Osteoblast (primary cell): Measurements from ENCODE around the gene NDUFS5. TPM values are rescaled to one million over a fixed set of nuclear protein-coding genes. Genes with fewer than 3 reads are reported as not detected.
A peak's percentile ranks its signal among the peaks of the same experiment; 100 is the strongest.

Source experiments
- DNase-seq: peaks from one replicate; pipeline ENCODE4 v3.0.0; 2011; ENCODE audit warnings: low spot score, mixed read lengths; ENCODE audit not compliant: insufficient read length; ENCODE audit errors: missing footprints
- H2AFZ ChIP-seq: 2 replicates; pipeline ENCODE4 v1.6.0; 2011; ENCODE audit warnings: mild to moderate bottlenecking, low read length
- H3K27ac ChIP-seq: 2 replicates; pipeline ENCODE4 v1.5.1; 2011; ENCODE audit warnings: mild to moderate bottlenecking, low read depth, low read length, moderate library complexity
- H3K27me3 ChIP-seq: 2 replicates; pipeline ENCODE4 v1.6.0; 2012; ENCODE audit warnings: mild to moderate bottlenecking, control low read depth, inconsistent platforms, low read length, moderate library complexity; ENCODE audit not compliant: insufficient read depth
- H3K36me3 ChIP-seq: 2 replicates; pipeline ENCODE4 v1.5.1; 2011; ENCODE audit warnings: mild to moderate bottlenecking, low read length, control low read depth, moderate library complexity; ENCODE audit not compliant: insufficient read depth
- H3K4me1 ChIP-seq: 2 replicates; pipeline ENCODE4 v1.5.1; 2011; ENCODE audit warnings: mild to moderate bottlenecking, low read length, control low read depth, moderate library complexity; ENCODE audit not compliant: insufficient read depth
- H3K4me2 ChIP-seq: 2 replicates; pipeline ENCODE4 v1.6.0; 2011; ENCODE audit warnings: mild to moderate bottlenecking, low read length; ENCODE audit not compliant: insufficient read depth
- H3K4me3 ChIP-seq: fragments of 200-600 bp; sonication (generic); 3 replicates; pipeline ENCODE4 v1.5.1; 2012; ENCODE audit warnings: mild to moderate bottlenecking, low read length, inconsistent platforms; ENCODE audit not compliant: insufficient read depth
- H3K79me2 ChIP-seq: 2 replicates; pipeline ENCODE4 v1.6.0; 2012; ENCODE audit warnings: mild to moderate bottlenecking, low read length, control low read depth, inconsistent platforms; ENCODE audit not compliant: insufficient read depth
- H3K9me3 ChIP-seq: 2 replicates; pipeline ENCODE4 v1.5.1; 2011; ENCODE audit warnings: low read depth, low read length, control low read depth
- H4K20me1 ChIP-seq: 2 replicates; pipeline ENCODE4 v1.6.0; 2012; ENCODE audit warnings: mild to moderate bottlenecking, low read length, control low read depth; ENCODE audit not compliant: insufficient read depth
- total RNA-seq: library from RNA; depleted of rRNA; stranded (reverse); fragments of >200 nt; gene quantifications from 2 replicates; pipeline ENCODE4 v1.2.3, GENCODE V29; 2012
- TF ChIP-seq, protein P1 (sequence below): IDR thresholded peaks from 2 replicates; pipeline ENCODE4 v1.5.1; 2011; ENCODE audit warnings: mild to moderate bottlenecking, low read depth, low read length, moderate library complexity; ENCODE audit errors: extremely low read depth

Gene NDUFS5
- total RNA-seq, 1 donor, result 240 TPM

DNA sequence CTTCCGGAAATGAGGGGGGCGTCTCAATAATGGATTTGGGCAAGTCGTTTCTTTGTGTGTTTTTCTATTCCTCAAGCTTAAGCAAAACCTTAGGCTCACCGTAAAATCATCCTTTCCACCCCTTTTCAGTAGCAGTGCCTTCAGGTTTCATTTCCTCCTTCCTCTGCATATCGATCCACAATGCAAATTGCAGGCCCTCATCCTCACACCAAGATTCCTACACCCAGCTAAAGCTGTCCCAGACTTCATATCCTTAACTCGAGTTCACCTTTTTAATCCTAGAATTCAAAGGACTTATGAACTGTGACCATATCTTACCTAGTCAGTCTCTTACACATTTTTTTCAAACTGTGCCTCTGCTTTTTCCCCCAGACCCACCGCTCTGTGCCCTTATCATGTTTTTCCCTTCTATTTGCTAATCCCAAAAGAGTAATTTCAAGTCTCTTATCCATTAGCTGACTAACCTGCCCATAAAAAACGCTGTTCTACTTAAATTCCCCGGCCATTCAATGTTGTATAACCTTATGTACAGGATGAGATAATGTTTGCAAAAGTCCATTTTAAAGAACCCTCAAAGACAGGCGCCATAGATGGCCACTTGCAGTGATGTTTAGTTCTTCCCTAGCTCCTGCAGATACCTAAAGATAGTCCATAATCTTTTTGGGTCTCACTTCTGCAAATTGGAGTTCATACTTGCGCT, 33.6 kb upstream of the NDUFS5 start:
- DNase-seq, result no peak
- Histone ChIP-seq H3K9me3 (no peaks in the 10 kb centered on the region), H3K27ac (peak overlapping the region; percentile 40), H3K4me3 (peak overlapping the region; percentile 73), H3K4me2 (peak overlapping the region; percentile 93), H4K20me1 (peaks cover 49% of the 10 kb centered on the region), H3K4me1 (peaks cover 43% of the 10 kb centered on the region), H3K27me3 (no peaks in the 10 kb centered on the region), H3K36me3 (peaks cover 25% of the 10 kb centered on the region), H3K79me2 (peaks cover 68% of the 10 kb centered on the region), H2AFZ (no peak overlapping the region)
- TF ChIP-seq, protein P1, sequence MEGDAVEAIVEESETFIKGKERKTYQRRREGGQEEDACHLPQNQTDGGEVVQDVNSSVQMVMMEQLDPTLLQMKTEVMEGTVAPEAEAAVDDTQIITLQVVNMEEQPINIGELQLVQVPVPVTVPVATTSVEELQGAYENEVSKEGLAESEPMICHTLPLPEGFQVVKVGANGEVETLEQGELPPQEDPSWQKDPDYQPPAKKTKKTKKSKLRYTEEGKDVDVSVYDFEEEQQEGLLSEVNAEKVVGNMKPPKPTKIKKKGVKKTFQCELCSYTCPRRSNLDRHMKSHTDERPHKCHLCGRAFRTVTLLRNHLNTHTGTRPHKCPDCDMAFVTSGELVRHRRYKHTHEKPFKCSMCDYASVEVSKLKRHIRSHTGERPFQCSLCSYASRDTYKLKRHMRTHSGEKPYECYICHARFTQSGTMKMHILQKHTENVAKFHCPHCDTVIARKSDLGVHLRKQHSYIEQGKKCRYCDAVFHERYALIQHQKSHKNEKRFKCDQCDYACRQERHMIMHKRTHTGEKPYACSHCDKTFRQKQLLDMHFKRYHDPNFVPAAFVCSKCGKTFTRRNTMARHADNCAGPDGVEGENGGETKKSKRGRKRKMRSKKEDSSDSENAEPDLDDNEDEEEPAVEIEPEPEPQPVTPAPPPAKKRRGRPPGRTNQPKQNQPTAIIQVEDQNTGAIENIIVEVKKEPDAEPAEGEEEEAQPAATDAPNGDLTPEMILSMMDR, result no peak

DNA sequence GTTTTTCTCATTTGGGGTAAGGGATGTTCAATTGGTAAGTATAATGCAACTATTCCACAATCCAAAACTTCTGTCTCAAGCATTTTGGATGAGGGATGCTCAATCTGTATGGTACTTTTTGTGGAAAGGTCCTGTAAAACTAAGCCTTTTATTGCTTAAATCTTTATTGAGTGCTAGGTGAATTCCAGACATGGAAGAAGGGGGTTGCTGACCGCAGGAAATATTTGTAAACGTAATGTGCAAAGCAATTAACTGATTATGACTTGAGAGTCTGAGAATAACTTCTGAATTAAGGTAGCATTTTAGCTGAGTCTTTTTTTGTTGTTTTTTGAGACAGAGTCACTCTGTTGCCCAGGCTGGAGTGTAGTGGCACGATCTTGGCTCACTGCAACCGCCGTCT, 32.0 kb upstream of the NDUFS5 start:
- H2AFZ ChIP-seq, result no peak overlapping the region
- H3K36me3 ChIP-seq, result peaks cover 38% of the 10 kb centered on the region
- H3K79me2 ChIP-seq, result peaks cover 84% of the 10 kb centered on the region
- H3K27ac ChIP-seq, result no peak overlapping the region
- peak overlapping the region; percentile 33 for H3K4me2 ChIP-seq
- H3K4me3 ChIP-seq, result no peak overlapping the region
- H3K4me1 ChIP-seq, result peaks cover 35% of the 10 kb centered on the region
- H3K27me3 ChIP-seq, result no peaks in the 10 kb centered on the region
- H4K20me1 ChIP-seq, result peaks cover 65% of the 10 kb centered on the region
- H3K9me3 ChIP-seq, result no peaks in the 10 kb centered on the region
- TF ChIP-seq, protein P1, result no peak
- no peak for DNase-seq

DNA sequence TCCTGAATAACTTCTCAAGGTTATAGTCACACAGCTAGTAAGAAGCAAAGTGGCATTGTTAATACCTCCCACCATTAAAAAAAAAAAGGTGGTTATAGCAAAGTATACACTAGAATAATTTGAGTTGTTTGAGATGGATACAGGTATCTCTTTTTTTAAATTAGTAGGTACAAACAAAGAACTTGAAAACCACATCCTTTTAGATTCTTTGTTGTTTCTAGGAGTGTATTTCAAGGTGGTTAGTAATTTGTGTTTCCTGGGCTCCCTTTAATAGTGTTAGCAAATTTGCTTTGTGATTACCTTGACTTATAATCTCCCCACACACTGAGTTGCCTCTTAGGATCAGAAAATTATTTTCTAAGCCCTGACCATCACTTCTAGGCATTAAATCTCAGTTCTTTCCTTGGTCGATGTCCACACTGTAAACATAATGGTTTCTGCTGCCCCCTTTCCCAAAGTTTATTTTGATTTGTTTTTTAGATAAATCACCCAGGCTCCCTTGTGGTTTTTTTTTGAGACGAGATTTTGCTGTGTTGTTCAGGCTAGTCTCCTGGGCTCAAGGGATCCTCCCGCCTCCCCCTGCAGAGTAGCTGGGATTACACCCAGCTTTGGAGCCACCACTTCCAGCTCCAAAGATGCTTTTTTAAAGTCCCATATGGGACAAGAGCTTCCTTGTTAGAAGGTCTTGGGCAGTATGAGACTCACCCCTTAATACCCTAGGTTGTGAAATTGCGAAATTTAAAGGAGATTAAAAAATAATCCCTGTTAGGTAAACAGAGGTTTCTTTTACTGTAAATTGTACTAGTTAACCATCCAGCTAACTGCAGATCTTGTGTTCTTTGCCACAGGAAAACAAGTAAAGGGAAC, 28.9 kb upstream of the NDUFS5 start:
- peaks cover 68% of the 10 kb centered on the region for H4K20me1 ChIP-seq
- no peaks in the 10 kb centered on the region for H3K9me3 ChIP-seq
- H3K27ac ChIP-seq, result peak overlapping the region; percentile 50
- H3K27me3 ChIP-seq, result no peaks in the 10 kb centered on the region
- H3K4me1 ChIP-seq, result peaks cover 26% of the 10 kb centered on the region
- peak overlapping the region; percentile 24 for H3K4me2 ChIP-seq
- TF ChIP-seq, protein P1, result no peak
- no peak overlapping the region for H3K4me3 ChIP-seq
- H3K36me3 ChIP-seq, result peaks cover 67% of the 10 kb centered on the region
- H3K79me2 ChIP-seq, result peaks cover 99% of the 10 kb centered on the region
- H2AFZ ChIP-seq, result no peak overlapping the region
- no peak for DNase-seq

DNA sequence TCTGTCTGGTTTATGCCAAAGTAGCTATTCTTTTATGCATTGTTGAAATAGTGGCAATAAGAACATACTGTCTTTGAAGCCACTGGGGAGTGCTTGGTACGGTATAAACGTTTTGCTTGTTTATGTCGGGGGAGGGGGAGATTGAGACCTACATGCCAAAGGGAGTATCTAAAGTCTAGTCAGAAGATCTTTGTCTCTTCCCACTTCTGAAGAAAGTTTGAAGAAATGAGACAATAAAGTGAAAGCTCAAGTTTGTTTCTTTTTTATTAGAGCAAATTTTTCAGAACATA, 28.3 kb upstream of the NDUFS5 start:
- Histone ChIP-seq H3K27ac (peak overlapping the region; percentile 50), H3K4me3 (no peak overlapping the region), H4K20me1 (peaks cover 63% of the 10 kb centered on the region), H3K27me3 (no peaks in the 10 kb centered on the region), H3K36me3 (peaks cover 65% of the 10 kb centered on the region), H3K79me2 (peaks cover 95% of the 10 kb centered on the region), H3K4me2 (peak overlapping the region; percentile 24), H2AFZ (no peak overlapping the region), H3K4me1 (peaks cover 24% of the 10 kb centered on the region), H3K9me3 (no peaks in the 10 kb centered on the region)
- TF ChIP-seq, protein P1, result no peak
- no peak for DNase-seq
